Measurements from ENCODE around the gene KCNK3.
"Not testable (repeated sequence)": the region's sequence is repeated elsewhere in the genome, so short reads cannot be mapped to it uniquely, and the experiment has no call there.

KCNK3 gene

GRCh38 chr2:26665296-26665695 lies 27.2 kb upstream of the KCNK3 start:
- not testable (repeated sequence) for DNase-seq (ENCODE audit: low read depth)

- no peak for DNase-seq (ENCODE audit: low read depth)
Measured at GRCh38 chr2:26666671-26667070, 25.9 kb upstream of the KCNK3 start.

- DNase-seq (ENCODE audit: low read depth): no peak
Measured at GRCh38 chr2:26668041-26668440, 24.5 kb upstream of the KCNK3 start.

- no peak for DNase-seq (ENCODE audit: low read depth)
Measured at GRCh38 chr2:26668856-26669750, 23.4 kb upstream of the KCNK3 start.

GRCh38 chr2:26670171-26670570 lies 22.4 kb upstream of the KCNK3 start:
- DNase-seq (ENCODE audit: low read depth): no peak

- no peak for DNase-seq (ENCODE audit: low read depth)
Measured at GRCh38 chr2:26670931-26671460, 21.5 kb upstream of the KCNK3 start.

GRCh38 chr2:26671691-26672090 lies 20.8 kb upstream of the KCNK3 start:
- DNase-seq (ENCODE audit: low read depth): no peak

- no peak for DNase-seq (ENCODE audit: low read depth)
Measured at GRCh38 chr2:26672112-26672817, 20.3 kb upstream of the KCNK3 start.

- no peak for DNase-seq (ENCODE audit: low read depth)
Measured at GRCh38 chr2:26672818-26673393, 19.6 kb upstream of the KCNK3 start.

- no peak for DNase-seq (ENCODE audit: low read depth)
Measured at GRCh38 chr2:26674002-26674751, 18.3 kb upstream of the KCNK3 start.

- DNase-seq (ENCODE audit: low read depth): no peak
Measured at GRCh38 chr2:26674771-26675170, 17.8 kb upstream of the KCNK3 start.

GRCh38 chr2:26675651-26676255 lies 16.8 kb upstream of the KCNK3 start:
- DNase-seq (ENCODE audit: low read depth): no peak

- no peak for DNase-seq (ENCODE audit: low read depth)
Measured at GRCh38 chr2:26678035-26678434, 14.5 kb upstream of the KCNK3 start.

- no peak for DNase-seq (ENCODE audit: low read depth)
Measured at GRCh38 chr2:26679867-26680266, 12.7 kb upstream of the KCNK3 start.

GRCh38 chr2:26681656-26682055 lies 10.9 kb upstream of the KCNK3 start:
- DNase-seq (ENCODE audit: low read depth): no peak

GRCh38 chr2:26682155-26682554 lies 10.4 kb upstream of the KCNK3 start:
- no peak for DNase-seq (ENCODE audit: low read depth)

GRCh38 chr2:26683583-26683982 lies 8.9 kb upstream of the KCNK3 start:
- DNase-seq (ENCODE audit: low read depth): no peak

- DNase-seq (ENCODE audit: low read depth): no peak
Measured at GRCh38 chr2:26685341-26685740, 7.2 kb upstream of the KCNK3 start.

- DNase-seq (ENCODE audit: low read depth): no peak
Measured at GRCh38 chr2:26685989-26686839, 6.3 kb upstream of the KCNK3 start.

- DNase-seq (ENCODE audit: low read depth): no peak
Measured at GRCh38 chr2:26687328-26687727, 5.2 kb upstream of the KCNK3 start.

GRCh38 chr2:26687801-26688200 lies 4.7 kb upstream of the KCNK3 start:
- no peak for DNase-seq (ENCODE audit: low read depth)

Measured in stimulated activated CD8-positive, alpha-beta memory T cell treated with anti-CD3 and anti-CD28 coated beads, Interleukin-12 subunit alpha, Interleukin-12 subunit beta, amount 100 ng/mL, for 4 hours (primary cell).